Stimulated activated CD8-positive, alpha-beta memory T cell treated with anti-CD3 and anti-CD28 coated beads, Interleukin-15, amount 100 ng/mL, for 24 hours (primary cell): Measurements from ENCODE around the gene SEMA7A.
"Not testable (repeated sequence)": the region's sequence is repeated elsewhere in the genome, so short reads cannot be mapped to it uniquely, and the experiment has no call there.

ENCODE experiments used
- DNase-seq: peaks from one replicate; pipeline ENCODE4 v3.0.0-alpha.2; 2020; ENCODE audit warnings: low read depth

SEMA7A gene

DNA sequence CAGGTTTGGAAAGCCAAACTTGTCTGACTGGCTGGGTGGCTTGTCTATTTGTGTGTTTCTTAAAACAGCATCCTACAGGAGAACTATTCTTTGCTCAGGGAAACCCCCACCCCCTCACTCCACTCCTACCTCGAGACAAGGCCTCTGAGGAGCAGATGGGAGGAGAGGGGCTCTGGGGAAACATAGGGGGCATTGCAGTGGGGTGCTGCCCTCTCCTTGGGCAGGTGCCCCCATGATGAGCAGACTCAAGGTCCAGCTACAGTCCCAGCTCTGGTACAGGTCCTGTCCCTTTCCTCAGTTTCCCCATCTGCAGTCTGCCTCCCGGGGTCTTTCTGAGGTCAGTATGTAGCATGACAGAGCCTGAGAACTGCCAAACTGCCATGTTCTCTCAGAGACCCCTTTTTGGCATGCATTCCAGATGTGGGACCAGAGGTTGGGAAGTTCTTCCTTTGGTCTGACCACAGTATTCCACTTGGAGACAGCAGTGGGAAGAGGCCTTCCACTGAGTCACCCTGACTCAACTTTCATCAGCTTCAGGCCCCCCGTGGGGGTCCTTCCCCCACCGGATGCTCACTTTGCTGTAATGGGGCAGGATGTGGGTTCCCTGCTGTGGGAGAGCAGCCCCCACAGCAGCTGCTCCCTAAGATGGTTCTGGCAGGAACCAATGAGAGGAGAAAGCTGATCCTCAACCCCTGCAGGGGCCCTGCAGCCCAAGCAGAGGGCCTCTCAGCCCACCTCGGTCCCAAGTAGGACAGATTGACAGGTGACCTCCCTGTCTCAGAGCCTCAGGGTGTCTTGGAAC is 34.0 kb downstream of the SEMA7A start:
- no peak for DNase-seq

DNA sequence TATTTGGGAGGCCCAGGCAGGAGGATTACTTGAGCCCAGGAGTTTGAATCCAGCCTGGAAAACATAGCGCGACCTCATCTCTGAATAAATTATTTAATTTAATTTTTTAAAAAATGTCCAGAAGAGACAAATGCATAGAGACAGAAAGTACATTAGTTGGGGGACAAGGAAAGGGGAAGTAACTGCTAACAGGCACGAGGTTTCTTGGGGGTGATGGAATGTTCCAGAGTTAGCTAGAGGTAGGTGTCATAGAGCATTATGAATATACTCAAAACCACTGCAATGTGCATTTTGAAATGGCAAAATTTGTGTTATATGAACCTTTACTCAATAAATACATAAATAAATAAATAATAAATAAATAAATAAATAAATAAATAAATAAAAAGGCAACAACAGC is 34.7 kb downstream of the SEMA7A start:
- no peak for DNase-seq

DNA sequence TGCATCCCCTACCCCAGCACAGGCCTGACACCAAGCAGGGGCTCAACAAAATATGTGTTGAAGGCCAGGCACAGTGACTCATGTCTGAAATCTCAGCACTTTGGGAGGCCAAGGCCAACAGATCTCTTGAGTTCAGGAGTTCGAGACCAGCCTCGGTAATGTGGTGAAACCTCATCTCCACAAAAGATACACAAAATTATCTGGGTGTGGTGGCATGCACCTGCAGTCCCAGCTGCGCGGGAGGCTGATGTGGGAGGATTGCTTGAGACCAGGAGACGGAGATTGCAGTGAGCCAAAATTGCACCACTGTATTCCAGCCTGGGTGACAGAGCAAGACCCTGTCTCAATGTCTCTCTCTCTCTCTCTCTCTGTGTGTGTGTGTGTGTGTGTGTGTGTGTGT is 35.6 kb downstream of the SEMA7A start:
- no peak for DNase-seq

DNA sequence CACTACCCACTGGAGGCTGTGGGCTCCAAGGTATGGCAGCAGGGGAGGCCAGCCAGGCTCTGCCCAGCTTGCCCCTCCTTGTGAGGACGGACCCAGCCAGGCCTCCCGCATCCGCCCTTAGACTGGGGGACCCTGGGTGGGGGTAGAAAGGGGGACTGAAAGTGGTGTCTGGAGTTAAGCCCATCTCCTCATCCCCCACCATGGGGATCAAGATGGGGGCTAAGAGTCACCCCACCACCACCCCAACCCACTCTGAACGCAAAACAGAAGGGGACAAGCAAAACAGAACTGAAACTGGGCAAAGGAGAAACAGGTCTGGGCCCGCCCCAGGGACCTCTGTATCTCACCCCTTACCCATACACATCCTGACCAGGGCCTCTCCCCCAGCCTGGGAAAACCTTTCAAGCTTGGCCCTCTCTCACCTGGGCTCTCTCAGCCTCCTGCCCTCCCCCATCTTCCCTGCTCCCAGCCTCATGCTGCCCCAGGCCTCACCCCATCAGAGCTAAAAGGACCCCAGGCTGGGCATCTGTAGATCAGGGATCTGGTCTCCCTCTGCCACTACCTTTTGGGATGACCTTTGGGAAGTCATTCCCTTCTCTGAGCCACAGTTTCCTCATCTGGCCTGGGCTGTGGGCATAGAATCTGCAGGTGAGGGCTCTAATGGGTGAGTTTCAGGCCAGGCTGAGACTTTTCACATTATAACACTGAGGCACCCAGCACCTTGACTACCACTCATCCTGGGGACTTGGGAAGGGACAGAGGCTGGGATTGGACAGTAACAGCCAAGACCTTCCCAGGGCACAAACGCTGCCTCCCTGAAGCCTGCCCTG is 36.3 kb downstream of the SEMA7A start:
- DNase-seq, result no peak

DNA sequence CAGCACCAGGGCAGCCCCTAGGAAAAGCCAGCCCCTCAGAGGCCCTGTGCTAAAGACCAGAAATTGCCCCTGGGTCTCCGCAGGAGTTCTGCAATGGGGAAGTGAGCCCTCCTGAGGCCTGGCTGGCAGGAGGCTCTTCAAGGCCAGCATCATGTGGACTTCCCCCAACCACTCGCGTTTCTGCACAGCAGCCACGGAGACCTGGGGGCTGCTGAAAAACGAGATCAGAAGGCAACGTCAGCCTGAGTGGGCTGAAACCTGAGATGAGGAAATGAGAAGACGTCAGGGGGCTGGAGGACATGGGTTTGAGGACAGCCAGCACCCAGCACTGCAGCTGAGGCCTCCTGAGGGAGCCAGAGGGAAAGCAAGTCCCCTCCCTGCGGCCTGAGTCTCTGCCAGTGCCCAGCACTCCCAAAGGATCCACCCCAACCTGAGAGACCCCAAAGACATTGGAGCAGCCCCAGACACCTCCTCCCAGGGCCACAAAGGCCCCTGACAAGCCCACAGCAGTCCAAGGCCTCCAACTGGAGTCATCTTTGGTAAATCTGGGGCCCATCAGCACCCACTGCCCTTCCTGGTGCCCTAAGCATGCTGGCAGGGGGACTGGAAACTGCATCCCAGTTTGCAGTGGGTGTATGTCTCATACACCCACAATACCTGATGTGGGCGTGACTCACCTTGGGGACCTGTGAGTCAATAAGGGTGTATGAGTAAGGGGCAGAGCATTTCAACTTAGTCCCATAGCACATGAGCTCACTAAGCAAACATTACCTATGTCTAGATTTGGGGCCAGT is 37.1 kb downstream of the SEMA7A start:
- DNase-seq, result no peak

DNA sequence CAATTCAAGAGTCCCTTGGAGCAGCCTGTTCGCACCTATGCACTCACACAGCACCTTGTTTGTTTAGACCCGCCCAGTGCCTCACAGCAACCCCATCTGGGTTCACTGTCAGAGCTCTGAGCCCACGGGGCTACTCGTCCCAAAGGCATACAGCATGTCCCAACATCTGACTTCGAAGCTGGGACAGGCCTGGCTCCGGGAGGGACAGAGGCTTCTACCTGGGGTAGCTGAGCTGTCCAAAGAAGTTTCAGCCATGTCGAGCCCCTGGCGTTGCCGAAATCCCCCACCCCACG is 37.7 kb downstream of the SEMA7A start:
- DNase-seq, result no peak

DNA sequence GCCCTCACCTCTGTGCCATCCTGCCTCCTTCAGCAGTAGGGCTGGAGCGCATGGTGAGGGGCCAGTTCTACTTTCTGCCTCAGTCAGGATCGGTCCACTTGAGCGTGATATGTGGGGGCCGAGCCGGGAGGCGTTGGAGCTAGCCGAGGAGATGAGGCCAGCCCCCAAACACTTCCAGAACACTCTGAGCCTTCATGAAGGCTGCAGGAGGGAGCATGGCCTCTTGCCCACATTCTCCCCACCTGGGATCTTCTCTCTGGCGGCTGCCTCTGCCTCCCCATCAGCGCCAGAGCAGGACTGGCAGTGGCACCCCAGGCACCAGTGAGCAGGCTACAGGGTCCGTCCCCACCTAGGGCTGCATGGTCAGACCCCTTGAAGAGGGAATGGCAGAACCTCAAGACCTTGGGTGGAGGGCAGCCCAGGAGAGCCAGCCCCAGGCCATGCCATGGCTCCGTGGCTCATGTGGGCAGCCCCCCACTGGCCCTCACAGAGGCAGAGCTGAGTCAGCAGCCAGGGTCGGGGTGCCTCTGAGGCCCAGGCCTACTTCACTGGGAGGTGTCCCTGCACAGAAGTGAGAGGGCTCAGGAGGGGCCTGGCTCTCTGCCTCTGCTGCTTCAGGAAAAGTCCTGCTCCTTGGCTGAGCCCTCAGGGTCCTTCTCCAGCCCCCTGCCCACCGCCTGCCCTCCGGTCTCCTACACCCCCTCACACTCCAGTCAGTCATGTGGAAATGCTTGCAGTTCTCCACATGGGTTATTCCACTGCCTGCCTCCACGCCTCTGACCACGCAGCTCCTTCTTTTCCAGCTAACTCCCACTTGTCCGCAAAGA is 38.2 kb downstream of the SEMA7A start:
- DNase-seq, result no peak

DNA sequence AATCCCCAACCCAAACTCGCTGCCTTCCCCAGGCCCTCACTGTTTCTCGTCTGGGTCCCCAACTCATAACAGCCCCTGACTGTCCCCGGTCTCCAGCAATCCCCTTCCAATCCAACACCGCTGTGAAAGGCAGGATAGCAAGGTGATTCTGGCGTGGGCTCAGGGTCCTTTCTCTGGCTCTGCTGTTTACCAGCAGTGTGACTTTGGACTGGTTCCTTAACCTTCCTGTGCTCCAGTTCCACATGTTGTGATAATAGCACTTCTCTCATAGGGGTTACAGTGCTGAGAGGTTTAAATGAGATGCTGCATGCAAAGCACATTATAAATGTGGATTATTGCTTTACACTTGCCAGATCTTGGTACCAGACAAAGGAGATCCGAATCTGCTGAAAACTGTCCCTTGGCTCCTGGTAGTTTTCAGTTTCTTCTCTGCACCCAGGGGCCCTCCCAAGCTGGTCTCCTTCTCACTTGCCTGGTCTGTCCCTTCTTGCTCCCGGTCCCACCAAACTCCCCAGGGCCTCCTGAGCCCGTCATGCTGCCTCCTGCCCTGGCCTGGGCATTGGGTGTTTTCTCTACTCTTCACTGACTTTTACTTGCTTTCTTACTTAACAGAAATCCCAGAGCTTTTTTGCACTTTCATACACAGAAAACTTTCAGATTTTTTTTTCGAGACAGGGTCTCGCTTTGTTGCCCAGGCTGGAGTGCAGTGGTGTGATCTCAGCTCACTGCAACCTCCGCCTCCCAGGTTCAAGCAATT is 39.5 kb downstream of the SEMA7A start:
- DNase-seq, result no peak

DNA sequence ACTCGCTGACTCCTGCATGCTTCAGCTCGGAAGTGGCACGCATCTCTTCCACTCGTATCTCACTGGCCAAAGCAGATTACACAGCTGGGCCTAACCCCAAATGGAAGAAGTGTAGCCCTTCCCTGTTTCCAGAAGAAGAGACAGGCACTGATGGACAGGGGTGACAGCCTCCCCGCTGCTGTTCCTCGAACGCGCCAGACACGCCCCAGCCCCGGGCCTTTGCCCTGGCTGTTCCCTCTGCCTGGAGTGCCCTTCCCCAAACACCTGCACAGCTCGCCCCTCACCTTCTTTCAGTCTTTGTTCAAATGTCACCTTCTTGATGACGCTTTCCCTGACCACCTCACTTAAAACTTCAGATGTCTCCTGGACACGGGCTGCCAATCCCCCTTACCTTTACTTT is 40.3 kb downstream of the SEMA7A start:
- no peak for DNase-seq

DNA sequence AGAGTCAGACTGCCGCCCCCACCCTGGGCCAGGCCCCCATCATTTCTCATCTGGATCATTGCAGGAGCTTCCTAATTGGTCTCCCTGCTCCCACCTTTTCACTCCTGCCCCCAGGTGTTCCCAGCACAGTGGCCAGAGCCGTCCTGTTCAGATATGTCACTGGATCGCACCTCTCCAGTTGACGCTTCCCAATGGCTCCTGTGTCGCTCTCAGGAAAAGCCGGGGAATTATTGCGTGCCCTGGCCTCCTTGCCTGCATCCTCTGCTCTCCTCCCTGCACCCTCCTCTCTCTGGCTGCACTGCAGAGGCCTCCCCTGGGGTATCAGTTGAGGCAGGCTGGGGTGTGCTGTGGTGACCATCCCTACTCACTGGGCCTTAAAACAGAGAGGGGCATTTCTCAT is 40.9 kb downstream of the SEMA7A start:
- DNase-seq, result no peak

DNA sequence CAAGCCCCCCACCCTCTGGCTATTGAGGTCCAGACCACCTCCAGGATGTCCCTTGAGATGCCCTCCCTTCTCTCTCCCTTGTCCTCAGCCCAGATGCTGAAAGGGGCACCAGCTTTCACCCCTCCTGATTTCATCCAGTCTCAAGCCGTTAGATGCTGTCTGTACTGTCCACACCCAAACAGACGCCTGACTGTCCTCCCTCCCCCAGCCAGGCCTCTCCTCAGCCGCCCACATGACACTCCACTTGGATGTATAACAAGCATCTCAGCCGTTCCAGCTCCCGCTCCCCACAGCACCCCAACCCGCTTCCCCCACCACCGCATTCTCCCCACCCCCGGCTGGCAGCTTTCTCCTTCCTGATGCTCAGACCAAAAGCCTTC is 41.3 kb downstream of the SEMA7A start:
- no peak for DNase-seq

DNA sequence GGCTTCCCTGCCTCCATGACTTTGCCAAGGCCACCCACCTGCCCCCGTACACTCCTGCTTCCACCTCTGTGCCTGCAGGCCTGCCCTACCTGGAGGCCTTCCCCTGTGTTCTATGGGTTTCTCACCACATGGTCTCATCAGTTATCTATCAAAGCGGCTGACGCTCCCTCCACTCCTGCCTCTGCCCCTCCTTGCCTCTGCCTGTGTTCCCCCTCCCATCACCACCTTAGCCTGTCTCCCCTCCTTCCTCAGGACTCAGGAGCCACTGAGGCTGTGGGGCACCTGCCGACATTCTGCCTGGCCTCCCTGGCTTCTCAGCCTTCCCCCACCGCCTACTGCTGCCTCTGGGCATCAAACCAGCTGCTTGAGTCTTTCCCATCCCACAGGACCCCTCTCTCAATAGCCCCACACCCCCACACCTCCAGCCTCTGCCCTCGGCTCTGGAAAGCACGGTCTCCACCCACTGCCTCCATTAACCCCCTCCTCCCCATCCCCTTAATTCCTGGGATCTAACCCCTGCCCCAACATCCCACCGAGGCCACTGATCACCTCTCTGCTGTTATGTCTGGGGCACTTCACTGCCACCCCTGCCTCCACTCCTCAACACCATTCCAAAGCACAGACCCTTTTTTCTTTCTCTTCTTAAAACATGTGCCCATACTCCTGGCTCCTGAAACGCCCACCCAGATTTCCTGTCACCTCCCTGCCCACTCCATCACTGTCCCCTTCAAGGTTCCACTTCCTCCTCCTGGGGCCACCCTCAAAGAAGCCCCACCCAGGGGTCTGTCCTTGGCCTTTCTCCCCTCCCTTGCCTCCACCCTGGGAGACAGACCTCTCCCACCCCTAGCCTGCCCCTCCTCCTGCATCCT is 41.9 kb downstream of the SEMA7A start:
- no peak for DNase-seq

DNA sequence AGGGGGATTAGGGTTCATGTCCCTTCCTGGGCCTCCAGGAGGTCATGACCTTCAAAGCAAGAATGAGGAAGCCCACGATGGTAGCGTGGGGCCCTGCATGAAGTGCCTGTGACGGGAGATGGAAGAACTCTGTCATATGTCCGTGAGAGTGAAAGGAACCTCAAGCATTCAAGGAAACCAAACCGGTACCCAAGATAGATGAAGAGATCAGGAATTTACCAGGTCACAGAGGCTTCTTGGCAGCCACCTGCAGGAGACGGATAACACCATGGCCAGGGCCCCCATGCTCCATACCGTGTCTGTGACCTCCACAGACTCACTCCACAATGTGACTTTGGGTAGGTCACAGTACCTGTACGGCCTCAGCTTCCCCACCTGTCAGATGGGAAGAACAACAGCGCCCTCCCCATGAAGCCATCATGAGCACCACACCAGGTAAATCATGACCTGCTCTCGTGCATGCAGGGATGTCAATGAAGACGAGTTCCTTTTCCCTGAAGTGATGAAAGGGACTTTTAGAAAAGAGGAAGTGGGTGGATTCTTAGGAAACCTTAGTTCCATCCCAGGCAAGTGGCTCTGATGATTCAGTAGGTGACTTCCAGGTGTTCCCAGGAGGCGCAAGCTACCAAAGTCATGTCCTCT is 43.0 kb downstream of the SEMA7A start:
- DNase-seq, result no peak

DNA sequence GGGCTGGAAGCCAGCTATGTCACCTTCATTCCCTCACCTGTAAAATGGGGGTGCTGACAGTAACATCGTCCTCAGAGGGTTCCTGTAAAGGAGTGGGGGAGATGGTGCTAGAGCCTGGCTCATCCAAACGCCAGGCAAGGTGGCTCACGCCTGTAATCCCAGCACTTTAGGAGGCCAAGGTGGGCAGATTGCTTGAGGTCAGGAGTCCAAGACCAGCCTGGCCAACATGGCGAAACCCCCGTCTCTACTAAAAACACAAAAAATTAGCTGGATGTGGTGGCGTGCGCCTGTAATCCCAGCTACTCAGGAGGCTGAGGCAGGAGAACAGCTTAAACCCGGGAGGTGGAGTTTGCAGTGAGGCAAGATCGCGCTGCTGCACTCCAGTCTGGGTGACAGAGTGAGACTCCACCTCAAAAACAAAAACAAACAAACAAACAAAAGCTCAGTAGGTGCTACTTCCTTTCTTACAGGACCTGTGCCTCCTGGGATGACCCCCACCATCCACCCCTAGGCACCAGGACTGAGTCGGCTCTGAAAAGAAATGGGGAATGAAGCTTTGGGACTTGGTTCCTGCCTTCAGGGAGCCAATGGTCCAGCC is 43.6 kb downstream of the SEMA7A start:
- DNase-seq, result not testable (repeated sequence)

DNA sequence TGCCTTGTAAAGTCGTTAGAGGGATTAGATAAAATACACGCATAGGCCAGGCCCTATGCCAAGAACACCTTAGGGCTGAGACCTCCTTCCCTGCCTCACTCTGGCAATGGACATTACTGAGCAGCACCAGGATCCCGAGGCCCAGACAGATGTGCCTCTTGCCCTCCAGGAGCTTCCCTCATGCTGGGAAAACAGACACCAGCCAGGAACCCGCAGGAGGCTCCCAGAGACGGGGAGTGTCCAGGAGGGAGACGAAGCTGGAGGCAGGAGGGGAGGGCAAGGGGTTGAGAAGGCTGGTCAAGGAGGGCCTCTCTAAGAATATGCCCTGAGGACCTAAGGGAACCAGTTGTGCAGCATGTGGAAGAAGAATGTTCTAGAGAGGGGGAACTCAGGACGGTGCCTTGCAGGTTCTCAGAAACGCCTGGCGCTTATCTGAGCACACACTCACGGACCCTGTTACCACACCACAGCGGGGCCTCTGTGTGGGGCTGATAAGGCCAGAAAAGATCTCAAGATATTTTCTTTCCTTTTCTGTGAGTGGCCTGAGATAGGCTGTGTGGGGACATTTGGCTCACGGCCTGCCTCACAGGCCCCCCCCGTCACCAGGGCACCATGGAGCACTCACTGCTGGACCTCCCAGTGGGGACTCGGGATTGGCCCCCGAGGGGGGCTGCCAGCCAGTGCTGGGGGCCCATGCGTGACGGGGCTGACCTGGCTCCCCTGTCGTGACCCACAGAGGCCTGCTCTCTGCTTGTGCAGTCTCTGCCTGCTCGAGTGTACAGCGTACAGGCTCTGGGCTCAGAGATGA is 44.3 kb downstream of the SEMA7A start:
- no peak for DNase-seq

DNA sequence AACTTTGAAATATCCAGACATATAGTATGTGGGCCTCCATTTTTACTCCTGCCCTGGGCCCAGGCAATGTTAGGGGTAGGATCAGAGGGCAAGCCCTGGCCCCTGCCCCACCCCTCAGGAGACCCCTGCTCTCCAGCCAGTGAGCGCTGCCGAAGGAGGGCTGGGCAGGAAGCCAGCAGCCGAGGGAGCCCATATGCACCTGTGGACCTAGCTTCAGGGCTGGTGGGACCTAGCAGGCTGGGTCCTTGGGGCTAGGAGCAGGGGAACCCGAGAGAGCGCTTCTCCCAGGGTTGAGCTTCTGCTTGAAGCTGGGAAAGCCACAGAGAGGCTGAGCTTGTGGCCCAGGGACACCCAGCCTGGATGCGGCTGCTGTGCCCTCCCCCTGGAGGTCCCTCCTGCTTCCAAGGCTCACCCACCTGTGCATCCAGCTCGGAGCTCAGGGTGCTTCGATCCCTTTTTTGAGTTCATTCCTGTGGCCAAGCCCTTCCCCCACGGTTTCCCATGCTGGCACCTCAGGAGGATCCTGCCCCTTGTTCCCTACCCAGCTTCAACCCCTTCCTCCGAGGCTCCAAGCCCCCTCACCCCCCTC is 45.3 kb downstream of the SEMA7A start:
- no peak for DNase-seq

DNA sequence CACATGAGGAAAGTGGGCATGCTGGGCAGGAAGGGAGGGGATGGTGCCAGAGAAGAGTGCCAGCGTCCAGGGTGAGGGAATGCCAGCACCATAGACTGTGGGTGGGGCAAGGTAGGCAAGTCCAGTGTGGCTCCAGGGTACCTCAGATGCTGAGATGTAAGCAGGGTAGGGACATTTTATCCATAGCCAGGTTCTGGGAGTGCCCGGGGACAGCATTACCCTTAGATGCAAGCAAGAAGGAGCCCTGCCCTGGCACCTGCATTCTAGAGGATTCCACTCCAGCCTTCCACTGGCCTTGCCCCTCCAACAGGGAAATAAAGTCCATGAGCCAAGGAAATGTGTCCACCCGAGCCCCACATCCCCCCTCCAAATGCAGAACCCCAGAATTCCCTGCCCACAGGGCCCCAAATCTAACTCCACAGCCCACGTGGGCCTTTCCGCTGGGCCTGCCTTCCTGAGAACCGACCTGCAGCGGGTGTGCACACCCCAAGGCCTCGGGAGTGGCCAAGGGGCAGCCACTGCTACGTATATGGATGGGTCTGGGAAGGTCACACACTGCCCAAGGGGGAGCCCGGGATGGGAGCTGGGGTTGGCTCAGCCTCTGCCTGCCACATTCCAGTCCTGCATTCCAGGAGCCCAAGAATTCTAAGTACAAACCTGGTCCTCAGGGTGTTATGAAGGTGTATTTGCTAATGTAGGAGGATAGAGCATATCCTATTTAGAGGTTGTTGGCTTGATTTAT is 46.0 kb downstream of the SEMA7A start:
- no peak for DNase-seq
